Astrocyte of the spinal cord (primary cell): ENCODE results near the gene PTPRT.

ENCODE experiments used
- DNase-seq: peaks from one replicate; pipeline ENCODE4 v3.0.0; 2011; ENCODE audit warnings: low read depth, low spot score
- H3K4me3 ChIP-seq: 2 replicates; pipeline ENCODE4 v1.5.1; 2011; ENCODE audit warnings: low read depth, mild to moderate bottlenecking, low read length, moderate library complexity
- in situ Hi-C: cut with HindIII; loops from 2 replicates; pipeline ENCODE4 v1.10.0; 2017; ENCODE audit warnings: low sequenced_read_pairs
- TF ChIP-seq, protein P1 (sequence below): IDR thresholded peaks from 2 replicates; pipeline ENCODE4 v1.5.1; 2012; ENCODE audit warnings: low read depth, mild to moderate bottlenecking, low read length, inconsistent platforms

Gene PTPRT

DNA sequence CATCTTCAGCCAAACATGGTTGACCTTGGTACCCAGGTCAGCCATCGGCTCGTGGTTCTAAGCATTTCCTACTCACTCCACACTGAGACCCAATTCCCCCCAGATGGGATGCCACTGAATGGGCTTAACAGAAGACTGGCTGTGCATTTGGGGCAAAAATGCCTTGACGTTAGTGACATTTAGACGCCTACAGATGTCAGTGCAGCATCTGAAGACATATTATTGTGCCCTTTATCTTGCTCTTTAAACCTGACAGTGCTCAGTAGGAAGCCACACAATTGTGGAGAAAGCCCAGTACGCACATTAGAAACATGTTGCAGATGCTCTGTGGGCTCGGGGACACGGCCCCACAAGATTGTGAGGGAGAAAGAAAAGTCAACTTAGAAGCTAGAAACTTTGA, 414.7 kb downstream of the PTPRT start:
- DNase-seq, result no peak
- H3K4me3 ChIP-seq, result no peak overlapping the region
- in situ Hi-C loops, result no loop called here
- TF ChIP-seq, protein P1, sequence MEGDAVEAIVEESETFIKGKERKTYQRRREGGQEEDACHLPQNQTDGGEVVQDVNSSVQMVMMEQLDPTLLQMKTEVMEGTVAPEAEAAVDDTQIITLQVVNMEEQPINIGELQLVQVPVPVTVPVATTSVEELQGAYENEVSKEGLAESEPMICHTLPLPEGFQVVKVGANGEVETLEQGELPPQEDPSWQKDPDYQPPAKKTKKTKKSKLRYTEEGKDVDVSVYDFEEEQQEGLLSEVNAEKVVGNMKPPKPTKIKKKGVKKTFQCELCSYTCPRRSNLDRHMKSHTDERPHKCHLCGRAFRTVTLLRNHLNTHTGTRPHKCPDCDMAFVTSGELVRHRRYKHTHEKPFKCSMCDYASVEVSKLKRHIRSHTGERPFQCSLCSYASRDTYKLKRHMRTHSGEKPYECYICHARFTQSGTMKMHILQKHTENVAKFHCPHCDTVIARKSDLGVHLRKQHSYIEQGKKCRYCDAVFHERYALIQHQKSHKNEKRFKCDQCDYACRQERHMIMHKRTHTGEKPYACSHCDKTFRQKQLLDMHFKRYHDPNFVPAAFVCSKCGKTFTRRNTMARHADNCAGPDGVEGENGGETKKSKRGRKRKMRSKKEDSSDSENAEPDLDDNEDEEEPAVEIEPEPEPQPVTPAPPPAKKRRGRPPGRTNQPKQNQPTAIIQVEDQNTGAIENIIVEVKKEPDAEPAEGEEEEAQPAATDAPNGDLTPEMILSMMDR, result no peak

DNA sequence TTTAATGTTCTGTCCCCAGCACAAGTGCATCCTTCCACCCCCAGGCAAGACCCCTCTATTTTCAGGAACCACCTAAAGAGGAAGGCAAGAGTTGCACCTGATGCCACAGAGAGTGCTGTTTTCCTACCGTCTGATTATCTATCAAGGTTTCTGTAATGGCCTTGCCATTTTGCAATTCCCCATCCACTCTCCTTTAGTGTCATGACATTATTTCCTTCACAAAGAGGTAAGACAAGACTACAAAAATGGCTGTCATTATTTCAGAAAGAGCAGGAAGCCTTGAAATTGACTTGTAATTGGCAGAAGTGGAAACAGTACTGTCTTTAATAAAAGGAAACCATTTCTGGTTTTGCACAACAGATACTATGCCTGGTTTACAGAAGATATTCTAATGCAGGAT, 426.7 kb downstream of the PTPRT start:
- TF ChIP-seq, protein P1, result no peak
- no peak for DNase-seq
- no peak overlapping the region for H3K4me3 ChIP-seq
- in situ Hi-C loops, result no loop called here

DNA sequence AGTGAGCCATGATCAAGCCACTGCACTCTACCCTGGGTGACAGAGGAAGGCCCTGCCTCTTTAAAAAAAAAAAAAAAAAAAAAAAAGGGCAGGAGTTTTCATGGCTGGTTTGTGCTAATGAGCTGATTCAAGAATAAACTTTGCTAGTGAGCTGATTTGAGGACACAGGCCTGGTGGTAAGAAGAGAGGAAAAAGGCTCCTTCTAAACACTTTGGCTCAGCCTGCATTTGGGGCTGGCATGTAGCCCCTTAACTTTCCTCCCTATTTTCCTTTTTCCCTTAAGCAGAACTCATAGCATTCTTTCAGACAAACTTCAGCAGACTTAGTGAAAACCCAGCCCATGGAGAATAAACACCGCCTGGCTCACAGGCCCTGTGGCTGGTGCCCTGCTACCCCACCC, 432.7 kb downstream of the PTPRT start:
- no peak overlapping the region for H3K4me3 ChIP-seq
- DNase-seq, result no peak
- in situ Hi-C loops, result no loop called here
- TF ChIP-seq, protein P1, result no peak

DNA sequence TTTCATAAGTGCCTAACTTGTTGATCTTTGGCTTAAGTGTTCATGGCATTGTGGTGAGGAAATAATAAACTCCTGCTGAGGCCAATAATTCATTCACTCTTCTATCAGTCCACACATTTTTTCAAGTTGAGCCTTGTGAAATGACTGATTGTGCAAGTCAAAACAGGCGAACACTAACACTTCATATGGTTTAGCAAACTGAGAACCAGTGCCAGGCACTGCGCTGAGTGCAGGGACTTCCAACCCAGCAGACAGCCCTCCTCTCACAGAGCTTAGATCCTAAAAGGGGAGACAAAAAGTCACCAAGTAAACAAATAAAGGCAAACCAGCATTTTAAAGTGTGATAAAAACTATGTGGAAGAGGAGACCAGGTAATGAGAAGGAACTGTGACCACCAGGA, 435.0 kb downstream of the PTPRT start:
- in situ Hi-C loops, result no loop called here
- H3K4me3 ChIP-seq, result no peak overlapping the region
- TF ChIP-seq, protein P1, result no peak
- DNase-seq, result no peak

DNA sequence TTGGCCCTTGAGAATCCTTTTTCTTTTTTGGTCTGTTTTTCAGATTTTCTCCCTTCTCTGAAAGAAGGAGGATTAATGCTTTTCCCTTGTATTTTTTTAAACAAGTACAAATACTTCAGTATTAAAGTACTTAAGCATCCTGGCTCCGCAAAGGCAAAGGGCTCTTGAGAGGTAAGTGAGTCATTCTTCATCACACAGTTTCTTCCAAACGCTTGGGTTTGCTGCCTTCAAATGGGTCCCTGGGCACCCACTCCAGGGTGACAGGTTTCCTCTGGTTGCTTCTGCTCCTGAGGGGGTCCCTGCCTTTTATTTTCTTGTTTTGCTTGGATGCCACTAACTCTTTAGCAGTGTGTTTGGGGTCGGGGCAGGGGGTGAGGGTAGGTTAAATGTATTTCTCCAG, 437.1 kb downstream of the PTPRT start:
- H3K4me3 ChIP-seq, result no peak overlapping the region
- TF ChIP-seq, protein P1, result no peak
- in situ Hi-C loops, result no loop called here
- no peak for DNase-seq

DNA sequence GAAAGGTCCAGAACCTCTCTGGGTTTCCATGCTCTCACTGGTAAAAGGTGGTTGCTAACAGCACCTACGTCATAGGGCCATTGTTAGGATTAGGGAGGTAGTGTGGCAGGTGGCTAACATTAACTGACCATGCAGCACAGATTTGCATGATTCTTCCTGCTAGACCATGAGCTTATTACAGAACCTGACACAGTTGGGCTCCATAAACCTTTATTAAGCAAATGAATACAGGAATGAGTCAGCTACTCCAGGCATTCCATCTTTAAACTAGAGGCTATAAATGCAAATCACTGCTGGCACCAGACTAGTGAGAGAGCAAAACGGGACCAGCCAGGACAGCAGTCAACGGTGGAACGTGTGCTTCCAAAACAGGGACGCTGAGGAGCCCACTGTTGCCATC, 440.1 kb downstream of the PTPRT start:
- DNase-seq, result no peak
- H3K4me3 ChIP-seq, result no peak overlapping the region
- TF ChIP-seq, protein P1, result no peak
- in situ Hi-C loops, result no loop called here
